Endothelial cell (in vitro differentiated cells): Measurements from ENCODE around the gene LRIT2. TPM values are rescaled to one million over a fixed set of nuclear protein-coding genes. Genes with fewer than 3 reads are reported as not detected.
A peak's percentile ranks its signal among the peaks of the same experiment; 100 is the strongest.

ENCODE experiments used
- DNase-seq: peaks from one replicate; pipeline ENCODE4 v3.0.0; 2021; ENCODE audit warnings: low spot score
- H3K27ac Mint-ChIP-seq: one replicate; pipeline ENCODE4 v1.8.0; 2021; ENCODE audit warnings: mixed read lengths, inconsistent platforms; ENCODE audit not compliant: unreplicated experiment
- H3K27me3 Mint-ChIP-seq: one replicate; pipeline ENCODE4 v1.8.0; 2021; ENCODE audit warnings: mild to moderate bottlenecking, moderate library complexity, mixed read lengths, inconsistent platforms; ENCODE audit not compliant: unreplicated experiment
- H3K36me3 Mint-ChIP-seq: one replicate; pipeline ENCODE4 v1.8.0; 2021; ENCODE audit warnings: mild to moderate bottlenecking, low read depth, mixed read lengths, inconsistent platforms; ENCODE audit not compliant: unreplicated experiment
- H3K4me1 Mint-ChIP-seq: one replicate; pipeline ENCODE4 v1.8.0; 2021; ENCODE audit warnings: mild to moderate bottlenecking, mixed read lengths, inconsistent platforms; ENCODE audit not compliant: unreplicated experiment
- H3K4me3 Mint-ChIP-seq: one replicate; pipeline ENCODE4 v1.8.0; 2021; ENCODE audit warnings: mild to moderate bottlenecking, mixed read lengths, inconsistent platforms; ENCODE audit not compliant: unreplicated experiment
- H3K9me3 Mint-ChIP-seq: one replicate; pipeline ENCODE4 v1.8.0; 2021; ENCODE audit warnings: mixed read lengths, inconsistent platforms; ENCODE audit not compliant: unreplicated experiment
- CTCF ChIP-seq: fragments of 200-600 bp; sonication (generic); IDR thresholded peaks from one replicate; pipeline ENCODE4 v1.5.0; 2021; ENCODE audit warnings: antibody characterized with exemption; ENCODE audit not compliant: unreplicated experiment
- total RNA-seq: library from RNA; stranded (reverse); fragmentation: NEBNext Ultra II Directional; extraction: Animal tissue kit (Norgen Biotek cat#: 25700); gene quantifications from one replicate; pipeline ENCODE4 v1.2.1, GENCODE V29; 2021; ENCODE audit not compliant: unreplicated experiment

Gene LRIT2
- total RNA-seq, 1 donor from 2014 or later: not detected

GRCh38 chr10:84178160-84178609, 47.2 kb downstream of the LRIT2 start:
- no peak for DNase-seq
- peaks cover 3% of the 10 kb centered on the region for H3K4me1 Mint-ChIP-seq
- no peak for TF ChIP-seq CTCF
- H3K27me3 Mint-ChIP-seq: peaks cover 2% of the 10 kb centered on the region
- no peak overlapping the region for H3K4me3 Mint-ChIP-seq
- no peaks in the 10 kb centered on the region for H3K36me3 Mint-ChIP-seq
- H3K9me3 Mint-ChIP-seq: no peaks in the 10 kb centered on the region
- no peak overlapping the region for H3K27ac Mint-ChIP-seq

GRCh38 chr10:84177541-84178141, 47.7 kb downstream of the LRIT2 start:
- TF ChIP-seq CTCF: no peak
- Mint-ChIP-seq H3K4me1 (peaks cover 3% of the 10 kb centered on the region), H3K4me3 (no peak overlapping the region), H3K36me3 (no peaks in the 10 kb centered on the region), H3K27ac (no peak overlapping the region), H3K27me3 (peaks cover 2% of the 10 kb centered on the region), H3K9me3 (no peaks in the 10 kb centered on the region)
- no peak for DNase-seq

GRCh38 chr10:84176836-84177474, 48.4 kb downstream of the LRIT2 start:
- H3K4me1 Mint-ChIP-seq: peaks cover 3% of the 10 kb centered on the region
- peak overlapping the region; percentile 19 for H3K4me3 Mint-ChIP-seq
- no peaks in the 10 kb centered on the region for H3K9me3 Mint-ChIP-seq
- no peak for TF ChIP-seq CTCF
- DNase-seq: no peak
- H3K27me3 Mint-ChIP-seq: peaks cover 2% of the 10 kb centered on the region
- H3K27ac Mint-ChIP-seq: no peak overlapping the region
- no peaks in the 10 kb centered on the region for H3K36me3 Mint-ChIP-seq

- DNase-seq: no peak
- H3K4me1 Mint-ChIP-seq: peaks cover 3% of the 10 kb centered on the region
- H3K4me3 Mint-ChIP-seq: no peak overlapping the region
- no peaks in the 10 kb centered on the region for H3K9me3 Mint-ChIP-seq
- no peak overlapping the region for H3K27ac Mint-ChIP-seq
- no peak for TF ChIP-seq CTCF
- H3K36me3 Mint-ChIP-seq: no peaks in the 10 kb centered on the region
- H3K27me3 Mint-ChIP-seq: peaks cover 1% of the 10 kb centered on the region
Observed at GRCh38 chr10:84176351-84176750, 49.0 kb downstream of the LRIT2 start.

GRCh38 chr10:84175436-84175835, 49.9 kb downstream of the LRIT2 start:
- Mint-ChIP-seq H3K9me3 (no peaks in the 10 kb centered on the region), H3K4me3 (no peak overlapping the region), H3K36me3 (no peaks in the 10 kb centered on the region), H3K4me1 (peaks cover 3% of the 10 kb centered on the region), H3K27me3 (peaks cover 1% of the 10 kb centered on the region), H3K27ac (no peak overlapping the region)
- TF ChIP-seq CTCF: no peak
- DNase-seq: no peak
